ENCODE data around the gene CXorf49B. TPM values are rescaled to one million over a fixed set of nuclear protein-coding genes. Genes with fewer than 3 reads are reported as not detected.
"Not testable (repeated sequence)": the region's sequence is repeated elsewhere in the genome, so short reads cannot be mapped to it uniquely, and the experiment has no call there.

The CXorf49B gene
- total RNA-seq, result not detected
- total RNA-seq, result 0 reads per million in 2 donors

GRCh38 chrX:71763049-71763448 is at the start of gene CXorf49B:
TSS of gene CXorf49B (plus strand) at chrX:71763349. CDS start at chrX:71763424, 75 bp downstream.
- H3K27ac Mint-ChIP-seq; H3K27me3 Mint-ChIP-seq; H3K4me1 Mint-ChIP-seq; H3K4me3 Mint-ChIP-seq; ATAC-seq; H3K9me3 ChIP-seq (ENCODE audit: control insufficient read depth, low read length, poor library complexity, severe bottlenecking); DNase-seq; H3K36me3 Mint-ChIP-seq (ENCODE audit: low read depth): not testable (repeated sequence)

- not testable (repeated sequence) for H3K36me3 Mint-ChIP-seq (ENCODE audit: low read depth); H3K27ac Mint-ChIP-seq; H3K4me3 Mint-ChIP-seq; ATAC-seq; H3K4me1 Mint-ChIP-seq; H3K9me3 ChIP-seq (ENCODE audit: control insufficient read depth, low read length, poor library complexity, severe bottlenecking); H3K27me3 Mint-ChIP-seq; DNase-seq
These were observed 49.1 kb upstream of the CXorf49B start for GRCh38 chrX:71714064-71714463.

- H3K4me3 Mint-ChIP-seq; H3K27me3 Mint-ChIP-seq; H3K9me3 ChIP-seq (ENCODE audit: control insufficient read depth, low read length, poor library complexity, severe bottlenecking); DNase-seq; H3K27ac Mint-ChIP-seq; ATAC-seq; H3K4me1 Mint-ChIP-seq; H3K36me3 Mint-ChIP-seq (ENCODE audit: low read depth): not testable (repeated sequence)
These were observed 47.6 kb upstream of the CXorf49B start for GRCh38 chrX:71715551-71715950.

- not testable (repeated sequence) for H3K27ac Mint-ChIP-seq; ATAC-seq; H3K27me3 Mint-ChIP-seq; DNase-seq; H3K4me3 Mint-ChIP-seq; H3K4me1 Mint-ChIP-seq; H3K9me3 ChIP-seq (ENCODE audit: control insufficient read depth, low read length, poor library complexity, severe bottlenecking); H3K36me3 Mint-ChIP-seq (ENCODE audit: low read depth)
These were observed 46.8 kb upstream of the CXorf49B start for GRCh38 chrX:71716323-71716722.

- not testable (repeated sequence) for H3K9me3 ChIP-seq (ENCODE audit: control insufficient read depth, low read length, poor library complexity, severe bottlenecking); H3K4me3 Mint-ChIP-seq; H3K27me3 Mint-ChIP-seq; H3K36me3 Mint-ChIP-seq (ENCODE audit: low read depth); ATAC-seq; H3K4me1 Mint-ChIP-seq; DNase-seq; H3K27ac Mint-ChIP-seq
These were observed 45.0 kb upstream of the CXorf49B start, which contains the start of gene CXorf49 for GRCh38 chrX:71718185-71718584. TSS of gene CXorf49 (minus strand) at chrX:71718285. CDS start at chrX:71718151, 134 bp downstream.

- not testable (repeated sequence) for H3K9me3 ChIP-seq (ENCODE audit: control insufficient read depth, low read length, poor library complexity, severe bottlenecking); H3K4me3 Mint-ChIP-seq; H3K27ac Mint-ChIP-seq; H3K4me1 Mint-ChIP-seq; H3K27me3 Mint-ChIP-seq; H3K36me3 Mint-ChIP-seq (ENCODE audit: low read depth); ATAC-seq
- peak in 1 of 3 donors; percentile 0 for DNase-seq
These were observed 44.0 kb upstream of the CXorf49B start for GRCh38 chrX:71719195-71719594.

GRCh38 chrX:71720289-71720886 is 42.8 kb upstream of the CXorf49B start:
- not testable (repeated sequence) for H3K4me3 Mint-ChIP-seq; H3K27ac Mint-ChIP-seq; ATAC-seq; H3K27me3 Mint-ChIP-seq; H3K4me1 Mint-ChIP-seq; H3K9me3 ChIP-seq (ENCODE audit: control insufficient read depth, low read length, poor library complexity, severe bottlenecking); H3K36me3 Mint-ChIP-seq (ENCODE audit: low read depth); DNase-seq

GRCh38 chrX:71760688-71761281 is 2.4 kb upstream of the CXorf49B start:
- not testable (repeated sequence) for H3K9me3 ChIP-seq (ENCODE audit: control insufficient read depth, low read length, poor library complexity, severe bottlenecking); H3K4me1 Mint-ChIP-seq; DNase-seq; H3K27me3 Mint-ChIP-seq; ATAC-seq; H3K27ac Mint-ChIP-seq; H3K4me3 Mint-ChIP-seq; H3K36me3 Mint-ChIP-seq (ENCODE audit: low read depth)

GRCh38 chrX:71764832-71765231 is 1.7 kb downstream of the CXorf49B start:
- H3K27ac Mint-ChIP-seq; H3K4me1 Mint-ChIP-seq; DNase-seq; H3K9me3 ChIP-seq (ENCODE audit: control insufficient read depth, low read length, poor library complexity, severe bottlenecking); H3K27me3 Mint-ChIP-seq; H3K4me3 Mint-ChIP-seq; H3K36me3 Mint-ChIP-seq (ENCODE audit: low read depth); ATAC-seq: not testable (repeated sequence)

- H3K4me1 Mint-ChIP-seq; H3K36me3 Mint-ChIP-seq (ENCODE audit: low read depth); H3K27ac Mint-ChIP-seq; H3K4me3 Mint-ChIP-seq; ATAC-seq; H3K9me3 ChIP-seq (ENCODE audit: control insufficient read depth, low read length, poor library complexity, severe bottlenecking); H3K27me3 Mint-ChIP-seq; DNase-seq: not testable (repeated sequence)
These were observed 2.5 kb downstream of the CXorf49B start for GRCh38 chrX:71765613-71766012.

GRCh38 chrX:71767134-71767533 is 4.0 kb downstream of the CXorf49B start:
- H3K27ac Mint-ChIP-seq; H3K4me1 Mint-ChIP-seq; ATAC-seq; H3K4me3 Mint-ChIP-seq; DNase-seq; H3K9me3 ChIP-seq (ENCODE audit: control insufficient read depth, low read length, poor library complexity, severe bottlenecking); H3K27me3 Mint-ChIP-seq; H3K36me3 Mint-ChIP-seq (ENCODE audit: low read depth): not testable (repeated sequence)

GRCh38 chrX:71778322-71778721 is 15.2 kb downstream of the CXorf49B start:
- not testable (repeated sequence) for H3K9me3 ChIP-seq (ENCODE audit: control insufficient read depth, low read length, poor library complexity, severe bottlenecking); H3K27me3 Mint-ChIP-seq; H3K4me3 Mint-ChIP-seq; H3K4me1 Mint-ChIP-seq; DNase-seq; H3K27ac Mint-ChIP-seq; H3K36me3 Mint-ChIP-seq (ENCODE audit: low read depth)
- peak; percentile 65 for ATAC-seq

- not testable (repeated sequence) for H3K4me3 Mint-ChIP-seq
- ATAC-seq, result peak; percentile 67
These were observed 19.2 kb downstream of the CXorf49B start for GRCh38 chrX:71782225-71782949.

GRCh38 chrX:71782950-71783299 is 19.8 kb downstream of the CXorf49B start:
- ATAC-seq, result peak; percentile 29
- DNase-seq; H3K27me3 Mint-ChIP-seq; H3K27ac Mint-ChIP-seq; H3K4me1 Mint-ChIP-seq; H3K9me3 ChIP-seq (ENCODE audit: control insufficient read depth, low read length, poor library complexity, severe bottlenecking); H3K4me3 Mint-ChIP-seq; H3K36me3 Mint-ChIP-seq (ENCODE audit: low read depth): not testable (repeated sequence)

More at GRCh38 chrX:71782225-71782949, 19.2 kb downstream of the CXorf49B start:
- not testable (repeated sequence) for H3K36me3 Mint-ChIP-seq (ENCODE audit: low read depth); H3K4me1 Mint-ChIP-seq; H3K27me3 Mint-ChIP-seq; DNase-seq; H3K27ac Mint-ChIP-seq; H3K9me3 ChIP-seq (ENCODE audit: control insufficient read depth, low read length, poor library complexity, severe bottlenecking)

All from T-helper 17 cell (primary cell).